GM19468 (cell line): ENCODE measurements around the gene FOSL2.

Experiments used
- ATAC-seq: cut with Tn5 transposase; IDR thresholded peaks from one replicate; pipeline ENCODE4 v1.9.1; 2021; ENCODE audit warnings: mild to moderate bottlenecking, moderate library complexity, moderate number of reproducible peaks; ENCODE audit not compliant: unreplicated experiment; ENCODE audit errors: extremely low read depth

FOSL2 gene

GRCh38 chr2:28427741-28428415 is 35.2 kb downstream of the FOSL2 start:
- ATAC-seq = no peak

GRCh38 chr2:28428486-28428885 is 35.8 kb downstream of the FOSL2 start:
- ATAC-seq = no peak

- ATAC-seq = no peak
Measured at GRCh38 chr2:28429636-28430376, 37.1 kb downstream of the FOSL2 start.

GRCh38 chr2:28430377-28430765 is 37.7 kb downstream of the FOSL2 start:
- ATAC-seq = no peak

GRCh38 chr2:28430788-28431418 is 38.2 kb downstream of the FOSL2 start:
- no peak for ATAC-seq

GRCh38 chr2:28431741-28432140 is 39.1 kb downstream of the FOSL2 start:
- no peak for ATAC-seq

- no peak for ATAC-seq
Measured at GRCh38 chr2:28432362-28432761, 39.7 kb downstream of the FOSL2 start.

GRCh38 chr2:28433215-28433614 is 40.6 kb downstream of the FOSL2 start:
- no peak for ATAC-seq

GRCh38 chr2:28433935-28434599 is 41.4 kb downstream of the FOSL2 start:
- ATAC-seq = no peak

GRCh38 chr2:28434600-28434989 is 41.9 kb downstream of the FOSL2 start:
- no peak for ATAC-seq

- ATAC-seq = no peak
Measured at GRCh38 chr2:28435241-28435640, 42.6 kb downstream of the FOSL2 start.

- ATAC-seq = no peak
Measured at GRCh38 chr2:28435814-28436351, 43.2 kb downstream of the FOSL2 start.

GRCh38 chr2:28436525-28437051 is 43.9 kb downstream of the FOSL2 start:
- ATAC-seq = no peak

- no peak for ATAC-seq
Measured at GRCh38 chr2:28437149-28437835, 44.6 kb downstream of the FOSL2 start.

- no peak for ATAC-seq
Measured at GRCh38 chr2:28437918-28438317, 45.3 kb downstream of the FOSL2 start.

GRCh38 chr2:28438532-28439063 is 45.9 kb downstream of the FOSL2 start:
- no peak for ATAC-seq

- no peak for ATAC-seq
Measured at GRCh38 chr2:28439127-28439526, 46.5 kb downstream of the FOSL2 start.

- no peak for ATAC-seq
Measured at GRCh38 chr2:28439763-28440162, 47.1 kb downstream of the FOSL2 start.

GRCh38 chr2:28442328-28442727 is 49.7 kb downstream of the FOSL2 start:
- ATAC-seq = no peak

- no peak for ATAC-seq
Measured at GRCh38 chr2:28444956-28445355, 52.3 kb downstream of the FOSL2 start.
